K562 (cell line): ENCODE data around the gene ZDHHC14. TPM values are rescaled to one million over a fixed set of nuclear protein-coding genes. Genes with fewer than 3 reads are reported as not detected.

ENCODE experiments used
- ATAC-seq: fragments of 200-7000 bp; cut with Tn5 transposase; 3 replicates; pipeline ENCODE4 v1.9.1; 2020; ENCODE audit warnings: moderate library complexity
- BruUV-seq: library from RNA; stranded (reverse); fragments of 400-500 nt; replicated peaks from 2 replicates; lab custom pipeline; 2021; lab: Mats Ljungman, UMichigan
- CTCF ChIA-PET: fragments of 300-600 bp; formaldehyde crosslinking; extraction: SDS; loops from one replicate; lab custom pipeline; 2021; ENCODE audit warnings: low intra/inter-chr PET ratio; lab: Yijun Ruan, JAX
- POLR2A ChIA-PET: fragments of 300-600, 350-650 bp; sonication (Branson Sonifier 250); formaldehyde crosslinking; extraction: SDS; loops from one replicate; lab custom pipeline; 2021; ENCODE audit warnings: antibody characterized with exemption, inconsistent platforms; lab: Yijun Ruan, JAX
- DNase-seq, 4 experiments: peaks; one replicate each; pipeline versions ENCODE4 v3.0.0 to v3.0.0-alpha.2; 2011 to 2018; ENCODE audit warnings: low spot score in 3 of 4, mixed read lengths in 3 of 4; ENCODE audit errors: extremely low read depth in 1 of 4
- FAIRE-seq: peaks from 2 replicates; lab custom pipeline; 2011; peaks lifted over from hg19 to GRCh38; lab: Jason Lieb, UNC
- H2AFZ ChIP-seq: 2 replicates; pipeline ENCODE4 v1.6.0; 2011; ENCODE audit warnings: low read depth, low read length, control low read depth, inconsistent platforms
- H3K27ac ChIP-seq: fragments of 200-600 bp; 3 replicates; pipeline ENCODE4 v1.8.0; 2011; ENCODE audit warnings: low read depth, mild to moderate bottlenecking, control low read depth, inconsistent platforms, low read length, moderate library complexity, mixed read lengths; ENCODE audit errors: extremely low read depth
- H3K27me3 ChIP-seq, 2 experiments: fragments of 300-600 bp in 1 of 2; 2 replicates in 1 of 2; 3 replicates in 1 of 2; pipeline versions ENCODE4 v1.6.0 to v1.8.0; 2011; ENCODE audit warnings: inconsistent platforms in 2 of 2, low read length in 2 of 2, mild to moderate bottlenecking in 1 of 2, mixed read lengths in 1 of 2, moderate library complexity in 1 of 2; ENCODE audit not compliant: control insufficient read depth in 2 of 2, insufficient read depth in 2 of 2
- H3K36me3 ChIP-seq: fragments of 300-600 bp; 3 replicates; pipeline ENCODE4 v1.8.0; 2011; ENCODE audit warnings: mild to moderate bottlenecking, low read length, inconsistent platforms; ENCODE audit not compliant: control insufficient read depth, insufficient read depth
- H3K4me1 ChIP-seq, 2 experiments: fragments of 200-600 bp in 1 of 2; replicated peaks in 1 of 2; 2 replicates in 1 of 2; 3 replicates in 1 of 2; pipeline versions ENCODE4 v1.5.1 to v1.8.0; 2011; ENCODE audit warnings: inconsistent platforms in 2 of 2, low read length in 2 of 2, mild to moderate bottlenecking in 1 of 2, mixed read lengths in 1 of 2, moderate library complexity in 1 of 2; ENCODE audit not compliant: control insufficient read depth in 2 of 2, insufficient read depth in 2 of 2
- H3K4me2 ChIP-seq: 2 replicates; pipeline ENCODE4 v1.6.1; 2011; ENCODE audit warnings: low read length, control low read depth, inconsistent platforms, mixed read lengths; ENCODE audit not compliant: insufficient read depth
- H3K4me3 ChIP-seq: fragments of 200-600 bp; sonication (generic), shearing (Covaris generic); 2 replicates; pipeline ENCODE4 v1.5.1; 2016; ENCODE audit warnings: control low read depth, inconsistent platforms
- H3K79me2 ChIP-seq: fragments of 200-600 bp; 3 replicates; pipeline ENCODE4 v1.8.0; 2011; ENCODE audit warnings: low read length, inconsistent platforms; ENCODE audit not compliant: control insufficient read depth, insufficient read depth
- H3K9ac ChIP-seq, 2 experiments: 2 replicates each; pipeline versions ENCODE4 v1.6.0 to v1.6.1; 2011; ENCODE audit warnings: low read depth in 2 of 2, low read length in 2 of 2, control low read depth in 1 of 2, inconsistent platforms in 1 of 2, mild to moderate bottlenecking in 1 of 2, mixed read lengths in 1 of 2; ENCODE audit not compliant: insufficient read depth in 1 of 2
- H3K9me1 ChIP-seq: one replicate; pipeline ENCODE4 v1.6.0; 2011; ENCODE audit warnings: inconsistent platforms, mild to moderate bottlenecking, low read length, moderate library complexity; ENCODE audit not compliant: control insufficient read depth, insufficient read depth
- H3K9me3 ChIP-seq: replicated peaks from 2 replicates; pipeline ENCODE4 v1.5.1; 2011; ENCODE audit warnings: low read depth, low read length, inconsistent platforms; ENCODE audit not compliant: control insufficient read depth, insufficient read depth
- H4K20me1 ChIP-seq: replicated peaks from 2 replicates; pipeline ENCODE4 v1.6.1; 2011; ENCODE audit warnings: low read length, inconsistent platforms, mixed read lengths; ENCODE audit not compliant: control insufficient read depth, insufficient read depth
- CEBPB ChIP-seq: fragments of 450-650 bp; IDR thresholded peaks from 2 replicates; pipeline ENCODE4 v1.6.1; 2016; ENCODE audit warnings: missing genetic modification characterization, missing compliant biosample characterization
- ELF1 ChIP-seq: fragments of 200-800 bp; sonication (Bioruptor generic); IDR thresholded peaks from 2 replicates; pipeline ENCODE4 v1.6.1; 2016; ENCODE audit warnings: missing genetic modification characterization, missing compliant biosample characterization
- ETS1 ChIP-seq: conservative IDR thresholded peaks from 2 replicates; pipeline ENCODE4 v1.6.1; 2011; ENCODE audit warnings: low read depth, mild to moderate bottlenecking, low read length; ENCODE audit not compliant: control insufficient read depth
- FOXO4 ChIP-seq: fragments of 450-650 bp; formaldehyde crosslinking; IDR thresholded peaks from 2 replicates; pipeline ENCODE4 v1.4.0; 2020; ENCODE audit warnings: mild to moderate bottlenecking, moderate library complexity
- IFI16 ChIP-seq: fragments of 250-450 bp; sonication (Bioruptor Pico); IDR thresholded peaks from 2 replicates; pipeline ENCODE4 v2.1.2; 2022; ENCODE audit warnings: mild to moderate bottlenecking, inconsistent platforms
- WGBS: fragments of 100-300 bp; shearing (Covaris generic); methylation state at CpG from one replicate; pipeline ENCODE4 v1.1.6; 2016; ENCODE audit warnings: low coverage, mixed read lengths; ENCODE audit not compliant: insufficient coverage; ENCODE audit errors: missing lambda C conversion rate; 5-methylcytosine and 5-hydroxymethylcytosine counted together
- in situ Hi-C: fragments of 300-500 bp; cut with MboI; formaldehyde crosslinking; loops from 4 replicates; pipeline ENCODE4 v1.15.0; 2018; ENCODE audit warnings: inconsistent platforms, mixed read lengths
- intact Hi-C: fragments of 100-400 bp; cut with micrococcal nuclease; formaldehyde crosslinking; loops from 2 replicates; pipeline ENCODE4 v1.14.2; 2022
- polyA plus RNA-seq, 8 experiments: library from polyadenylated mRNA; depleted of rRNA in 4 of 8; stranded (reverse) in 5 of 8; unstranded in 3 of 8; fragments of >200 nt; fragmentation: Nextera tagmentation in 2 of 8; fragmentation: Illumina TruSeq in 1 of 8; extraction: Ambion mirVana in 2 of 8; extraction: Trizol in 1 of 8; gene quantifications; 2 replicates each; pipeline versions ENCODE4 v1.2.1 to v1.2.3, GENCODE V29; 2011 to 2014; ENCODE audit warnings: inconsistent platforms in 1 of 8, missing spikeins in 1 of 8
- total RNA-seq, 7 experiments: library from RNA; depleted of rRNA in 6 of 7; stranded (reverse); fragments of >200 nt in 6 of 7; fragmentation: Illumina TruSeq in 2 of 7; extraction: Trizol in 2 of 7; gene quantifications; 2 replicates each; pipeline versions ENCODE4 v1.2.1 to v1.2.3, GENCODE V29; 2011 to 2021; ENCODE audit warnings: low replicate concordance in 1 of 7

Gene ZDHHC14
- total and polyA plus RNA-seq, 9 of the 15 experiments (the other 6 are each of a cell fraction or from before 2014, with no cell fraction given): 0.92 to 23.1 (median 13.8) TPM

GRCh38 chr6:157364705-157365104 is 16.3 kb upstream of the ZDHHC14 start:
- Histone ChIP-seq H3K9ac (no peak overlapping the region), H3K9me1 (no peaks in the 10 kb centered on the region), H3K4me2 (no peak overlapping the region), H3K36me3 (no peaks in the 10 kb centered on the region), H3K4me3 (no peak overlapping the region), H3K27me3 (no peaks in the 10 kb centered on the region), H2AFZ (no peak overlapping the region), H3K27ac (no peak overlapping the region), H3K9me3 (no peaks in the 10 kb centered on the region), H3K4me1 (peaks cover 0 to 3% of the 10 kb centered on the region in 2 experiments; a peak in 1 of 5 replicates), H4K20me1 (no peaks in the 10 kb centered on the region), H3K79me2 (no peaks in the 10 kb centered on the region)
- FAIRE-seq (no peak), DNase-seq (no peak), ATAC-seq (no peak)
- TF ChIP-seq ETS1: no peak
- no peak for TF ChIP-seq FOXO4 (CRISPR knock-in tag)
- peak; percentile 37; the same call in 1 of the 2 replicates for TF ChIP-seq CEBPB (tag)
- TF ChIP-seq IFI16 (CRISPR knock-in tag): no peak
- no peak for TF ChIP-seq ELF1
- CTCF ChIA-PET: interaction anchor here (0.6 kb wide), 1 partner anchor 867 kb away, joined by 4 read pairs; no protein-coding TSS in a partner anchor
- WGBS: 71% methylated on average over 1 of the region's 1 CpG
- POLR2A ChIA-PET: interaction anchor here (0.8 to 2.4 kb wide), 2 partner anchors 10 to 11 kb away, joined by 4 to 8 read pairs; no protein-coding TSS in a partner anchor
- no TSS peak for BruUV-seq
- intact Hi-C loops: no loop called here
- in situ Hi-C loops: no loop called here
